OCI-LY3 (cell line): ENCODE results near the gene MAPK8IP2.

Experiments used
- CTCF ChIP-seq: fragments of 200-600, 300-600 bp; sonication (generic); IDR thresholded peaks from 2 replicates; pipeline ENCODE4 v1.5.1; 2014; ENCODE audit warnings: antibody characterized with exemption, low read length, low read depth
- EZH2phosphoT487 ChIP-seq: fragments of 200-600 bp; shearing (Covaris generic); IDR thresholded peaks from 2 replicates; pipeline ENCODE4 v1.6.1; 2018; ENCODE audit warnings: antibody characterized with exemption, mixed run types, low read depth

- TF ChIP-seq CTCF: no peak
- TF ChIP-seq EZH2phosphoT487: no peak
These were observed at the start of gene MAPK8IP2 for GRCh38 chr22:50600538-50600937.
